ENCODE results near the gene BLOC1S1.

The BLOC1S1 gene

GRCh38 chr12:55715833-55716581, at the start of gene BLOC1S1:
TSS of gene BLOC1S1 (plus strand) at chr12:55716046. CDS start at chr12:55716052, 6 bp downstream.
- TF ChIP-seq, protein P1, sequence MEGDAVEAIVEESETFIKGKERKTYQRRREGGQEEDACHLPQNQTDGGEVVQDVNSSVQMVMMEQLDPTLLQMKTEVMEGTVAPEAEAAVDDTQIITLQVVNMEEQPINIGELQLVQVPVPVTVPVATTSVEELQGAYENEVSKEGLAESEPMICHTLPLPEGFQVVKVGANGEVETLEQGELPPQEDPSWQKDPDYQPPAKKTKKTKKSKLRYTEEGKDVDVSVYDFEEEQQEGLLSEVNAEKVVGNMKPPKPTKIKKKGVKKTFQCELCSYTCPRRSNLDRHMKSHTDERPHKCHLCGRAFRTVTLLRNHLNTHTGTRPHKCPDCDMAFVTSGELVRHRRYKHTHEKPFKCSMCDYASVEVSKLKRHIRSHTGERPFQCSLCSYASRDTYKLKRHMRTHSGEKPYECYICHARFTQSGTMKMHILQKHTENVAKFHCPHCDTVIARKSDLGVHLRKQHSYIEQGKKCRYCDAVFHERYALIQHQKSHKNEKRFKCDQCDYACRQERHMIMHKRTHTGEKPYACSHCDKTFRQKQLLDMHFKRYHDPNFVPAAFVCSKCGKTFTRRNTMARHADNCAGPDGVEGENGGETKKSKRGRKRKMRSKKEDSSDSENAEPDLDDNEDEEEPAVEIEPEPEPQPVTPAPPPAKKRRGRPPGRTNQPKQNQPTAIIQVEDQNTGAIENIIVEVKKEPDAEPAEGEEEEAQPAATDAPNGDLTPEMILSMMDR (IDR thresholded peaks at IDR 0.05; ENCODE audit: low read depth, low read length) = no peak
- DNase-seq (ENCODE audit: low read depth in 2 of 2) = peak; percentile 91 to 95
- peak within 1 kb of the TSS; percentile 66 to 72 for H3K4me3 ChIP-seq (replicated peaks in 1 of 2; ENCODE audit: low read depth in 2 of 2, low read length in 2 of 2)

GRCh38 chr12:55666508-55666907, 49.3 kb upstream of the BLOC1S1 start:
- H3K4me3 ChIP-seq (replicated peaks in 1 of 2; ENCODE audit: low read depth in 2 of 2, low read length in 2 of 2) = no peak overlapping the region
- TF ChIP-seq, protein P1 (IDR thresholded peaks at IDR 0.05; ENCODE audit: low read depth, low read length) = no peak
- no peak for DNase-seq (ENCODE audit: low read depth in 2 of 2)

- TF ChIP-seq, protein P1 (IDR thresholded peaks at IDR 0.05; ENCODE audit: low read depth, low read length) = no peak
- H3K4me3 ChIP-seq (replicated peaks in 1 of 2; ENCODE audit: low read depth in 2 of 2, low read length in 2 of 2) = no peak overlapping the region
- DNase-seq (ENCODE audit: low read depth in 2 of 2) = no peak
Measured at GRCh38 chr12:55670276-55670675, 45.6 kb upstream of the BLOC1S1 start.

DNA sequence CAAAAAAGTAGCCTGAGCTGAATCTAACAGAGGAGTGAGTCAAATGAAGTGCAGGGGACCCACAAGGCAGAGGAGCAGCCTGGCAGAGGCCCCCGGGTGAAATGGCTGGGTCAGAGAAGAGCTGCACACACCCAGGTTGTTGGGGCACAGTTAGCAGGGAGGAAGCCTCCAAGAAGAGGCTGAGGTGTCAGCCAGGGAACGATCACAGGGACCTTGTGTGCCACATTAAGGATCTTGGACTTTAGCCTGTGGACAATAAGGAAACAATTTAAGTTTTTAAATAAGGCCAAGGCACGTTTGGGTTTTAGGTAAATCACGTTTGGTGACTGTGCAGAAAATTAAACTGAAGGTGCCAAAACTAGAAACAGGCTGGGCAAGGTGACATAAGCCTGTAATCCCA, 44.1 kb upstream of the BLOC1S1 start:
- DNase-seq (ENCODE audit: low read depth in 2 of 2) = no peak
- TF ChIP-seq, protein P1 (IDR thresholded peaks at IDR 0.05; ENCODE audit: low read depth, low read length) = no peak
- no peak overlapping the region for H3K4me3 ChIP-seq (replicated peaks in 1 of 2; ENCODE audit: low read depth in 2 of 2, low read length in 2 of 2)

DNA sequence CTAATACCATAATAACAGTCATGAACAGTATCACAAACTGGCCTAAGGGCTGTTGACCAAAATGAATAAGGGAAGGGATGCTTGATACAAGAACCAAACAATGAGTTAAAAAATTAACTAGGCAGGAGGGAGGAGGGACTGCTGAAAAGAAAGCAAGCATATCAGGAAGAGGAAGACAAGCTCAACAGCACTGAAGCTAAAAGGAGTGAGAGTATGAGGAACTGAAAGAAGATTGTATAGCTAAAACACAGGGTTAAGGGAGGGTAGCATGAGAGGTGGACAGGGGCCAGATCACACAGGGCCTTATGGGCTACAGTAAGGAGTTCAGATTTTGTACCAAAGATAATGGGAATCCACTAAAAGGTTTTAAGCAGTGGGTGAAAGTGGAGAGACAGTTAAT, 42.2 kb upstream of the BLOC1S1 start:
- DNase-seq (ENCODE audit: low read depth in 2 of 2) = no peak
- H3K4me3 ChIP-seq (replicated peaks in 1 of 2; ENCODE audit: low read depth in 2 of 2, low read length in 2 of 2) = no peak overlapping the region
- TF ChIP-seq, protein P1 (IDR thresholded peaks at IDR 0.05; ENCODE audit: low read depth, low read length) = no peak

- peak; percentile 11 to 31 for DNase-seq (ENCODE audit: low read depth in 2 of 2)
- TF ChIP-seq, protein P1 (IDR thresholded peaks at IDR 0.05; ENCODE audit: low read depth, low read length) = no peak
Measured at GRCh38 chr12:55675666-55676065, 40.2 kb upstream of the BLOC1S1 start.

More at GRCh38 chr12:55675666-55676065, 40.2 kb upstream of the BLOC1S1 start:
- no peak overlapping the region for H3K4me3 ChIP-seq (replicated peaks in 1 of 2; ENCODE audit: low read depth in 2 of 2, low read length in 2 of 2)
